ENCODE measurements around the gene FGGY.

The FGGY gene

DNA sequence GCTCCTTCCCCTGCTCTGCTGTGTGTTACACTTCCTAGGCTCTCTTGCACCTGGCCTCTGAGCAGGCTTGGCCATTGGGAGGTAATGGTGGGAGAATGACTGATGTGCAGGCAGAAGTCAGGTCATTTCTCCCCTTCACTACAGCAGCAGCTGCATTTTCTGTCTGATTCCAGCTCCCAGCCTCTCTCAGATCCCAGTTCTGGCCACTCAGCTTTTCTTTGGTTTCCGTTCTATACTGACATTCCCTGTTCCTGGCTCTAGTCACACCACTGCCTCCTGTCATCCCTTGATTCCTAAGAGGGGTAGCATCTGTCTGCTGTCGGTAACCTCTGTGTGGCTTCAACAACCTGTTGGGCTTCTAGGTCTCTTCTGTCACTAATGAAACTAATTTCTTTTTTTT lies 390.2 kb downstream of the FGGY start:
- no peak overlapping the region for H3K4me3 ChIP-seq (replicated peaks; ENCODE audit: low read depth, low read length)
- no peaks in the 10 kb centered on the region for H3K27me3 ChIP-seq (replicated peaks; ENCODE audit: control insufficient read depth, insufficient read depth, low read length)
- H3K36me3 ChIP-seq (ENCODE audit: control insufficient read depth, insufficient read depth, low read length): no peaks in the 10 kb centered on the region
- no peak for TF ChIP-seq CTCF (IDR thresholded peaks at IDR 0.05; ENCODE audit: insufficient read depth, low read length, poor library complexity, severe bottlenecking)
- no peak for DNase-seq (ENCODE audit: extremely low read depth, insufficient read length)

DNA sequence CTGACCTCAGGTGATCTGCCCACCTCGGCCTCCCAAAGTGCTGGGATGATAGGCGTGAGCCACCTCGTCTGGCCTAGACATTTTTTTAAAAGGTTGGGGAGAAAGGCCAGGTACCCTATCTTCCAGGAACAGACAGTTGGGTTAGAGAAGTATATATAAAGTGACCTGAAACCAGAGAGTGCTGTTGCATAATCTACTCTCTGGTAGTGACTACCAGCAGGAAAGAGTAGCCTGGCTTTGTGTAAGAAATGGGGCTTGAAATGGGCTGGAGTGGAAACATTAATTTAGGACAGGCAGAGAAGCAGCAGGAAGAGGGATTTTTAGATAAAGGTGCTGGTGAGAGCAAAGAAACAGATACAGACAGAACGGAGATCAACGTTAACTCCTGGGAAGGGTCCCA lies 392.1 kb downstream of the FGGY start:
- DNase-seq (ENCODE audit: extremely low read depth, insufficient read length): no peak
- TF ChIP-seq CTCF (IDR thresholded peaks at IDR 0.05; ENCODE audit: insufficient read depth, low read length, poor library complexity, severe bottlenecking): no peak
- Histone ChIP-seq H3K36me3 (ENCODE audit: control insufficient read depth, insufficient read depth, low read length) (no peaks in the 10 kb centered on the region), H3K4me3 (replicated peaks; ENCODE audit: low read depth, low read length) (no peak overlapping the region), H3K27me3 (replicated peaks; ENCODE audit: control insufficient read depth, insufficient read depth, low read length) (no peaks in the 10 kb centered on the region)

- no peak overlapping the region for H3K4me3 ChIP-seq (replicated peaks; ENCODE audit: low read depth, low read length)
- no peaks in the 10 kb centered on the region for H3K27me3 ChIP-seq (replicated peaks; ENCODE audit: control insufficient read depth, insufficient read depth, low read length)
- no peak for DNase-seq (ENCODE audit: extremely low read depth, insufficient read length)
- no peak for TF ChIP-seq CTCF (IDR thresholded peaks at IDR 0.05; ENCODE audit: insufficient read depth, low read length, poor library complexity, severe bottlenecking)
- H3K36me3 ChIP-seq (ENCODE audit: control insufficient read depth, insufficient read depth, low read length): no peaks in the 10 kb centered on the region
Observed at GRCh38 chr1:59689730-59690129, 392.8 kb downstream of the FGGY start.

DNA sequence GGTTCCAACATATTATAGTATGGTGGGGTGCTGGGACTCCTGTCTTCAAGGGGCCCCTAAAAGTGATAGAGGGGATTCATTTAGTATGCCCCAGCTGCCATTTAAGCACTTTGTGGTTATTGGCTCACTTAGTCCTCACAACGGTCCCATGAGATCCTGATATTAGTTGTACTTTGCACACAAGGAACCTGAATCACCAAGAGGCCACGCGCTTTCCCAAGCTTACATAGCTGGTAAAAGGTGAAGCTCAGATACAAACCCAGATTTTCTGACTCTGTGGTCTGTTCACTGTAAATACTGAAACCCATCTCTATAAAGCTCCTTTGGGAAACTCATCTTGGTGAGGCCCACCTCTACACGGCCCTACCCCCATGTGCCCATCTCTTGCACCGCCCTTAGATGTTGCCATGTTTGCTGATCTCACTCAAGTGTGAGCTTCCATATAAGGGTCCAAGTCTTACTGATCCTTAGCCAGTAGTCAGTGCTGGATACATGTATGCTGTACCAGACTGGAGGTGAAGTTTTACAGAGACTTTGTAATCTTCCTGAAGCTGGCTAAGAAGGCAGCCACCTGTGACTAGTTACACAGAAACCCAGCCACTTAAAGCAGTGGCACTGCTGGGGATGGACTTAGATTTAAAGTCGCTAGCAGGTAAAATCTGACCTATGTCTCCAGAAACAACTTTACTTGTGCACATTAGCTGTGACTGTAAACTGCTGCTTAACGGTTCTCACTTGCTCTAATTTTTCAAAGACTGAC lies 393.5 kb downstream of the FGGY start:
- no peaks in the 10 kb centered on the region for H3K27me3 ChIP-seq (replicated peaks; ENCODE audit: control insufficient read depth, insufficient read depth, low read length)
- TF ChIP-seq CTCF (IDR thresholded peaks at IDR 0.05; ENCODE audit: insufficient read depth, low read length, poor library complexity, severe bottlenecking): no peak
- no peaks in the 10 kb centered on the region for H3K36me3 ChIP-seq (ENCODE audit: control insufficient read depth, insufficient read depth, low read length)
- DNase-seq (ENCODE audit: extremely low read depth, insufficient read length): no peak
- H3K4me3 ChIP-seq (replicated peaks; ENCODE audit: low read depth, low read length): no peak overlapping the region

- DNase-seq (ENCODE audit: extremely low read depth, insufficient read length): no peak
Observed at GRCh38 chr1:59691261-59691660, 394.4 kb downstream of the FGGY start.

More at GRCh38 chr1:59691261-59691660, 394.4 kb downstream of the FGGY start:
- no peaks in the 10 kb centered on the region for H3K36me3 ChIP-seq (ENCODE audit: control insufficient read depth, insufficient read depth, low read length)
- TF ChIP-seq CTCF (IDR thresholded peaks at IDR 0.05; ENCODE audit: insufficient read depth, low read length, poor library complexity, severe bottlenecking): no peak
- H3K4me3 ChIP-seq (replicated peaks; ENCODE audit: low read depth, low read length): no peak overlapping the region
- no peaks in the 10 kb centered on the region for H3K27me3 ChIP-seq (replicated peaks; ENCODE audit: control insufficient read depth, insufficient read depth, low read length)

All from GM06990 (cell line).